Lower lobe of right lung (tissue), 2 donors: ENCODE data around the gene EVA1A. TPM values are rescaled to one million over a fixed set of nuclear protein-coding genes. Genes with fewer than 3 reads are reported as not detected.

ENCODE experiments used
- ATAC-seq, 2 donors: fragments of 200-7000 bp; cut with Tn5 transposase; one replicate each; pipeline ENCODE4 v1.9.1; 2020 to 2022; ENCODE audit warnings: mild to moderate bottlenecking in 2 of 2, moderate library complexity in 2 of 2
- DNase-seq: peaks from one replicate; pipeline ENCODE4 v3.0.0-alpha.2; 2020
- H3K27ac ChIP-seq: fragments of 200-600 bp; one replicate; pipeline ENCODE4 v1.8.0; 2022
- H3K27me3 ChIP-seq: fragments of 200-600 bp; one replicate; pipeline ENCODE4 v1.8.0; 2022; ENCODE audit warnings: low read depth
- H3K36me3 ChIP-seq: fragments of 200-600 bp; one replicate; pipeline ENCODE4 v1.8.0; 2022; ENCODE audit warnings: mild to moderate bottlenecking
- H3K4me1 ChIP-seq: fragments of 200-600 bp; one replicate; pipeline ENCODE4 v1.8.0; 2022
- H3K4me3 ChIP-seq: fragments of 200-600 bp; one replicate; pipeline ENCODE4 v1.8.0; 2022; ENCODE audit warnings: mild to moderate bottlenecking
- H3K9me3 ChIP-seq: fragments of 200-600 bp; one replicate; pipeline ENCODE4 v1.8.0; 2022
- intact Hi-C: fragments of 100-400 bp; cut with DNase I; formaldehyde crosslinking; loops from one replicate; pipeline ENCODE4 v1.11.0; 2022
- total RNA-seq: library from RNA; stranded (reverse); fragmentation: NEBNext Ultra II Directional; extraction: Animal tissue kit (Norgen Biotek cat#: 25700); gene quantifications from one replicate; pipeline ENCODE4 v1.2.1, GENCODE V29; 2021
- TF ChIP-seq, protein P1 (sequence below): fragments of 200-600 bp; IDR thresholded peaks from one replicate; pipeline ENCODE4 v1.8.0; 2022; ENCODE audit warnings: antibody characterized with exemption, mild to moderate bottlenecking
- donor health status: DM: no; HTN: yes; CAD: no; lungs with severe emphysema.

Gene EVA1A
- total RNA-seq, 1 donor from 2014 or later = 31.7 TPM

DNA sequence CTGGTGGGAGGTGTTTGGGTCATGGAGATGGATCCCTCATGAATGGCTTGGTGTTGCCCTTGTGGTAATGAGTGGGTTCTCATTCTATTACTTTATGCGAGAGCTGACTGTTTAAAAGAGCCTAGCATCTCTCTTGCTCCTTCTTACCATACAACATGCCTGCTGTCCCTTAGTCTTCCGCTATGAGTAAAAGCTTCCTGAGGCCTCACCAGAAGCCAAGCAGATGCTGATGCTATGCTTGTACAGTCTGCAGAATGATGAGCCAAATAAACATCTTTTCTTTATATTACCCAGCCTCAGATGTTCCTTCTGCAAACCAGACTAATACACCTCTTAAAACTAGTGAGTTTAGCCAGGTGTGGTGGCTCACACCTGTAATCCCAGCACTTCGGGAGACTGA, 23.1 kb downstream of the EVA1A start:
- intact Hi-C loops = no loop called here

DNA sequence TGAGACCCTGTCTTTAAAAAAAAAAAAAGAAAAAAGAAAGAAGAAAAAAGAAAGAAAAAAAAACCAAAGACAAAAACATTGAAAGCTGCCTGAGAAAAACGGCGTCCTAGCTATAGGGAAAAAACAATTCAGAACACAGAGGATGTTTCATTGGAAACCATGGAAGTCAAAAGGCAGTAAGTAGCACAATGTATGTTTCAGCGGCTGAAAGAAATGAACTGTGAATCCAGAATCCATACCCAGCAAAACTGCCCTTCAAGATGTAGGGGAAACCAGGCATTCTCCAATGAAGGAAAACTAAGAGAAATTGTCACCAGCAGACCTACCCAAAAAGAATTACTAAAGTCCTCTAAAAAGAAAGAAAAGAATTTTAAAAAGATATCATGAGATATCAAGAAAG, 27.6 kb downstream of the EVA1A start:
- Histone ChIP-seq H3K27me3 (no peaks in the 10 kb centered on the region), H3K9me3 (no peaks in the 10 kb centered on the region), H3K4me3 (no peak overlapping the region), H3K4me1 (no peaks in the 10 kb centered on the region), H3K27ac (no peak overlapping the region), H3K36me3 (no peaks in the 10 kb centered on the region)
- intact Hi-C loops = no loop called here
- DNase-seq (no peak), ATAC-seq (no peak)
- TF ChIP-seq, protein P1, sequence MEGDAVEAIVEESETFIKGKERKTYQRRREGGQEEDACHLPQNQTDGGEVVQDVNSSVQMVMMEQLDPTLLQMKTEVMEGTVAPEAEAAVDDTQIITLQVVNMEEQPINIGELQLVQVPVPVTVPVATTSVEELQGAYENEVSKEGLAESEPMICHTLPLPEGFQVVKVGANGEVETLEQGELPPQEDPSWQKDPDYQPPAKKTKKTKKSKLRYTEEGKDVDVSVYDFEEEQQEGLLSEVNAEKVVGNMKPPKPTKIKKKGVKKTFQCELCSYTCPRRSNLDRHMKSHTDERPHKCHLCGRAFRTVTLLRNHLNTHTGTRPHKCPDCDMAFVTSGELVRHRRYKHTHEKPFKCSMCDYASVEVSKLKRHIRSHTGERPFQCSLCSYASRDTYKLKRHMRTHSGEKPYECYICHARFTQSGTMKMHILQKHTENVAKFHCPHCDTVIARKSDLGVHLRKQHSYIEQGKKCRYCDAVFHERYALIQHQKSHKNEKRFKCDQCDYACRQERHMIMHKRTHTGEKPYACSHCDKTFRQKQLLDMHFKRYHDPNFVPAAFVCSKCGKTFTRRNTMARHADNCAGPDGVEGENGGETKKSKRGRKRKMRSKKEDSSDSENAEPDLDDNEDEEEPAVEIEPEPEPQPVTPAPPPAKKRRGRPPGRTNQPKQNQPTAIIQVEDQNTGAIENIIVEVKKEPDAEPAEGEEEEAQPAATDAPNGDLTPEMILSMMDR = no peak

More for the DNA sequence above, 23.1 kb downstream of the EVA1A start:
- Histone ChIP-seq H3K27ac (no peak overlapping the region), H3K4me1 (no peaks in the 10 kb centered on the region), H3K36me3 (no peaks in the 10 kb centered on the region), H3K9me3 (no peaks in the 10 kb centered on the region), H3K4me3 (no peak overlapping the region), H3K27me3 (no peaks in the 10 kb centered on the region)
- TF ChIP-seq, protein P1 = no peak
- ATAC-seq (no peak), DNase-seq (no peak)

DNA sequence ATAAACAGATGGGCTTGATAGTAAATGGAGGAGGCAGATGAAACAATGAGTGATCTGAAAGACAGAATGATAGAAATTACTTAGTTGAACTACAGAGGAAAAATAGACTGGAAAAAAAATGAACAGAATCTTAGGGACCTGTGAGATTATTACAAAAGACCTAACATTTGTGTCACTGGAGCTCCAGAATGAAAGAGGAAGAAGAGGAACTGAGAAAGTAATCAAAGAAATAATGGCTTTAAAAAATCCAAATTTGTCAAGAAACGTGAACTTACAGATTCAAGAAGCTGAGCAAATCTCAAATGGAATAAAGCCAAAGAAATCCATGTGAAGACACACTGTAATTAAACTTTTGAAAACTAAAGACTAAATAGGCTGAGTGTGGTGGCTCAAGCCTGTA, 28.3 kb downstream of the EVA1A start:
- no peaks in the 10 kb centered on the region for H3K4me1 ChIP-seq
- DNase-seq = no peak
- no peaks in the 10 kb centered on the region for H3K27me3 ChIP-seq
- H3K4me3 ChIP-seq = no peak overlapping the region
- no peak overlapping the region for H3K27ac ChIP-seq
- intact Hi-C loops = no loop called here
- TF ChIP-seq, protein P1 = no peak
- ATAC-seq = no peak
- no peaks in the 10 kb centered on the region for H3K9me3 ChIP-seq
- H3K36me3 ChIP-seq = no peaks in the 10 kb centered on the region

DNA sequence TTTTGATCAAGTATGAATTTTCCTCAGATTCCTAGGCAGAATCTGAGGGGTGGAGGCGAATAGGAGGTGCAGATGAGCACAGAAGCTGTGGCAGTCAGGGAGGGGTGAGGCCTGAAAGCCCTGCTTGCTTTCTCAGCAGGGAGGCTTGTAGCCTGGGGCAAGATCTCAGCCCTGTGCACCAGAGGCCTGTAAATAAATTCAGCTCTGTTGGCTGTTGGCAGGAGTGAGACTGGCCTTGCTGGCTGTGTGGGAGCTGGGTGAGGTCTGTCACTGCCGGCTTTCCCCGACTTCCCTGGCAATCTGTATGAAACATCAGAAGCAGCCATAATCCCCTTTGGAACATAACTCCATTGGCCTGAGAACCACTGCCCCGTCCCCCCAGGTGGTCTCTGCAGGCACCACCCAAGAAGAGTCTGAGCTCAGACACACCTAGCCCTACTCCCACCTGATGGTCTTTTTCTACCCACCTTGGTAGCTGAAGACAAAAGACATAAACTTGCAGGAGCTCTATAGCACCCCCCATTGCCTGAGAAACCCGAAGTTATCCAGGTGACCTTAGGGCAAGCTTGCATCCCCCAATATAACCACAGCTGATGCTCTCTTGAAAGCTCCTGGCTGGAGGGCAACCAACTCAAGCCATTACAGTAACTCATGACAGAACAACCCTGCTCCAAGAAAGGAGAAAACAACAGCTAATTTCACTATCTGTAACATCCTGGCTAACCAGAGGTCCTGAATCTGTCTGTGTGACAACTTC, 32.3 kb downstream of the EVA1A start:
- Histone ChIP-seq H3K27me3 (no peaks in the 10 kb centered on the region), H3K4me3 (no peak overlapping the region), H3K27ac (no peak overlapping the region), H3K36me3 (no peaks in the 10 kb centered on the region), H3K9me3 (no peaks in the 10 kb centered on the region), H3K4me1 (no peaks in the 10 kb centered on the region)
- intact Hi-C loops = no loop called here
- ATAC-seq (no peak), DNase-seq (no peak)
- TF ChIP-seq, protein P1 = no peak

DNA sequence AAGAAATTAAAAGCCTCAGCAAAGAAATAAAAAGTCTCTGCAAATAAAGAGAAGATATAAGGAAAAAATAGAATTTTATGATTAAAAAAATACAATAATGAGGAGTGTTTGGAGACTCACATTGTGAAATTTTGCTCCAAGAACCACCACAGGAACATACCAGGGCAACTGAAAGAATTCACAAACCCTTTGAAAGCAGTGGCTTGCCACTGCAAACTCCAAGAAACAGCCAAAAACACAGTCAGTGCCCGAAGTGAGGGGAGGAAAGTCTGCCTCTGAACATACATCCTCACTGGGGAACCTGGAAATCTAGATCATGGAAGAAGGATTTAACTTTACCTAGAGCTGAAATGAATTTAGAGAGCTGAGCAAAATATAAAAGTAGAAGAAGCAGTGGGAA, 33.1 kb downstream of the EVA1A start:
- DNase-seq (no peak), ATAC-seq (no peak)
- TF ChIP-seq, protein P1 = no peak
- Histone ChIP-seq H3K36me3 (no peaks in the 10 kb centered on the region), H3K4me3 (no peak overlapping the region), H3K9me3 (no peaks in the 10 kb centered on the region), H3K27me3 (no peaks in the 10 kb centered on the region), H3K27ac (no peak overlapping the region), H3K4me1 (no peaks in the 10 kb centered on the region)
- intact Hi-C loops = no loop called here
